GM12878 (cell line): ENCODE results near the gene KCNK7. TPM values are rescaled to one million over a fixed set of nuclear protein-coding genes. Genes with fewer than 3 reads are reported as not detected.

Experiments
- ATAC-seq: fragments of 200-7000 bp; cut with Tn5 transposase; 3 replicates; pipeline ENCODE4 v1.9.1; 2020; ENCODE audit warnings: mild to moderate bottlenecking, moderate library complexity
- BruUV-seq: library from RNA; stranded (reverse); fragments of 400-500 nt; replicated peaks from 2 replicates; lab custom pipeline; 2021; lab: Mats Ljungman, UMichigan
- CTCF ChIA-PET: fragments of 300-600 bp; sonication (Branson Sonifier 250); formaldehyde crosslinking; extraction: SDS; loops from one replicate; lab custom pipeline; 2021; ENCODE audit warnings: inconsistent platforms; lab: Yijun Ruan, JAX
- POLR2A ChIA-PET: fragments of 350-600 bp; formaldehyde crosslinking; extraction: SDS; loops from one replicate; lab custom pipeline; 2021; ENCODE audit warnings: inconsistent platforms; lab: Charles Lee
- RAD21 ChIA-PET: fragments of 300-600 bp; sonication (Branson Sonifier 250); formaldehyde crosslinking; loops from one replicate; lab custom pipeline; 2023; ENCODE audit warnings: antibody characterized with exemption; ENCODE audit not compliant: unreplicated experiment; lab: Charles Lee
- SMC1A ChIA-PET: fragments of 300-600 bp; sonication (Branson Sonifier 250); formaldehyde crosslinking; loops from one replicate; lab custom pipeline; 2023; ENCODE audit not compliant: unreplicated experiment, uncharacterized antibody; lab: Charles Lee
- DNase-seq: peaks from one replicate; pipeline ENCODE4 v3.0.0-alpha.2; 2011; ENCODE audit warnings: low read depth, low spot score
- FAIRE-seq: peaks from 3 replicates; lab custom pipeline; 2011; peaks lifted over from hg19 to GRCh38; lab: Jason Lieb, UNC
- H2AFZ ChIP-seq: 2 replicates; pipeline ENCODE4 v1.6.0; 2011; ENCODE audit warnings: low read depth, low read length, control low read depth; ENCODE audit not compliant: control insufficient read depth
- H3K27ac ChIP-seq: 2 replicates; pipeline ENCODE4 v1.5.1; 2011; ENCODE audit warnings: control low read depth; ENCODE audit not compliant: control insufficient read depth, insufficient read depth
- H3K27me3 ChIP-seq, 2 experiments: replicated peaks in 1 of 2; 2 replicates each; pipeline versions ENCODE4 v1.6.0 to v1.6.1; 2011; ENCODE audit warnings: low read length in 1 of 2; ENCODE audit not compliant: control insufficient read depth in 2 of 2, insufficient read depth in 2 of 2
- H3K36me3 ChIP-seq, 2 experiments: 2 replicates each; pipeline ENCODE4 v1.5.1; 2011; ENCODE audit warnings: low read length in 1 of 2; ENCODE audit not compliant: control insufficient read depth in 2 of 2, insufficient read depth in 2 of 2
- H3K4me1 ChIP-seq: 2 replicates; pipeline ENCODE4 v1.6.1; 2011; ENCODE audit warnings: mild to moderate bottlenecking, low read length, moderate library complexity, mixed read lengths; ENCODE audit not compliant: control insufficient read depth, insufficient read depth
- H3K4me2 ChIP-seq: 2 replicates; pipeline ENCODE4 v1.6.0; 2011; ENCODE audit warnings: control low read depth; ENCODE audit not compliant: control insufficient read depth, insufficient read depth
- H3K4me3 ChIP-seq: fragments of 200-600 bp; sonication (generic); 2 replicates; pipeline ENCODE4 v1.5.1; 2016
- H3K79me2 ChIP-seq: 2 replicates; pipeline ENCODE4 v1.6.0; 2011; ENCODE audit warnings: low read length; ENCODE audit not compliant: control insufficient read depth, insufficient read depth
- H3K9ac ChIP-seq: 2 replicates; pipeline ENCODE4 v1.8.0; 2011; ENCODE audit warnings: low read length, control low read depth, mixed read lengths; ENCODE audit not compliant: control insufficient read depth, insufficient read depth
- H3K9me3 ChIP-seq: replicated peaks from 3 replicates; pipeline ENCODE4 v1.5.1; 2011; ENCODE audit warnings: mild to moderate bottlenecking, low read length; ENCODE audit not compliant: control insufficient read depth, insufficient read depth
- H4K20me1 ChIP-seq: 2 replicates; pipeline ENCODE4 v1.6.0; 2011; ENCODE audit not compliant: control insufficient read depth, insufficient read depth
- CBX5 ChIP-seq: sonication (generic); IDR thresholded peaks from 2 replicates; pipeline ENCODE4 v1.6.1; 2016; ENCODE audit warnings: low read depth, moderate library complexity, mild to moderate bottlenecking, inconsistent platforms
- CHD2 ChIP-seq: IDR thresholded peaks from 2 replicates; pipeline ENCODE4 v1.6.1; 2011; ENCODE audit warnings: low read depth, low read length, improper control_type of control experiment, borderline replicate concordance
- POU2F2 ChIP-seq: IDR thresholded peaks from 3 replicates; pipeline ENCODE4 v1.6.1; 2011; ENCODE audit warnings: low read depth, mild to moderate bottlenecking, low read length, borderline replicate concordance
- RAD21 ChIP-seq: IDR thresholded peaks from 2 replicates; pipeline ENCODE4 v1.6.1; 2011; ENCODE audit warnings: mild to moderate bottlenecking, low read depth, low read length, moderate library complexity; ENCODE audit not compliant: insufficient read depth
- RUNX3 ChIP-seq: IDR thresholded peaks from 2 replicates; pipeline ENCODE4 v1.6.1; 2012; ENCODE audit warnings: low read length, inconsistent platforms
- SMC3 ChIP-seq: IDR thresholded peaks from 2 replicates; pipeline ENCODE4 v1.6.1; 2011; ENCODE audit warnings: low read length, improper control_type of control experiment, borderline replicate concordance
- SUPT20H ChIP-seq: IDR thresholded peaks from 2 replicates; pipeline ENCODE4 v1.6.1; 2011; ENCODE audit warnings: low read depth, mild to moderate bottlenecking, low read length, moderate library complexity, borderline replicate concordance; ENCODE audit not compliant: control insufficient read depth
- WGBS: methylation state at CpG from one replicate; pipeline ENCODE4 v1.1.6; 2016; ENCODE audit warnings: low lambda C conversion rate; ENCODE audit not compliant: insufficient replicate concordance, insufficient coverage; ENCODE audit errors: missing lambda C conversion rate; 5-methylcytosine and 5-hydroxymethylcytosine counted together
- in situ Hi-C: fragments of 300-500 bp; cut with MboI; formaldehyde crosslinking; loops from 9 replicates; pipeline ENCODE4 v1.14.3; 2018; ENCODE audit warnings: mixed read lengths
- intact Hi-C: fragments of 100-400 bp; cut with micrococcal nuclease; formaldehyde crosslinking; loops from one replicate; pipeline ENCODE4 v1.14.2; 2022; ENCODE audit not compliant: unreplicated experiment
- polyA plus RNA-seq, 11 experiments: library from polyadenylated mRNA; depleted of rRNA in 4 of 11; unstranded in 6 of 11; stranded (reverse) in 5 of 11; fragments of >200 nt; fragmentation: Nextera tagmentation in 4 of 11; fragmentation: Illumina TruSeq in 1 of 11; extraction: Ambion mirVana in 4 of 11; extraction: Trizol in 1 of 11; gene quantifications; 1 replicate in 1 of 11; 2 replicates in 10 of 11; pipeline versions ENCODE4 v1.2.1 to v1.2.3, GENCODE V29; 2011 to 2016; ENCODE audit warnings: inconsistent platforms in 2 of 11, missing spikeins in 2 of 11, low read depth in 1 of 11
- total RNA-seq, 4 experiments: library from RNA; depleted of rRNA in 3 of 4; stranded (reverse); fragments of >200 nt in 3 of 4; fragmentation: Illumina TruSeq in 1 of 4; extraction: Trizol in 1 of 4; gene quantifications; 2 replicates each; pipeline versions ENCODE4 v1.2.1 to v1.2.3, GENCODE V29; 2013 to 2021

The KCNK7 gene
- total and polyA plus RNA-seq, 10 of the 15 experiments (the other 5 are each of a cell fraction or from before 2014, with no cell fraction given): 0.11 to 0.54 (median 0.23) TPM; not detected in 7

DNA sequence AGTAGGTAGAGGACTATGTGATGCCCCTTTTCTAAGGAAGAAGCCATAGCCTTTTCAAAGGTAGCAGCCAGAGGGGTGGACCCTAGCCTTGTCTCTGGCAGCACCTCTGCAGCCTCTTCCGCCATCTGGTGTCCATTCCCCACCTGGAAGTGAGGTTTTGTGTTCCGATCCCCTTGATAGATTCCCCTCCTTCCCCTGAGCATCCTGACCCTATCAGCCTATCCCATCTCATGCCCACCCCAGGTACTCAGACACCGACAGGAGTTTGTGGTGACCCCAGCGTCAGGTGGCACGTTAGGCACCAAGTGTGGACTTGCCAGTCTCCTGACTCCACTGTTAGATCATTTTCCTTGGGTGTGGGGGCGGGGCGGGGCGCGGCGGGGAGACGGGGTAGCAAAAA is 23.7 kb downstream of the KCNK7 start (continued):
- TF ChIP-seq CHD2: no peak
- no peak for TF ChIP-seq SUPT20H
- no peak for TF ChIP-seq CBX5
- no peak for TF ChIP-seq RUNX3
- no peak for TF ChIP-seq POU2F2
- peak; percentile 24; the same call in 1 of the 2 replicates for TF ChIP-seq SMC3

DNA sequence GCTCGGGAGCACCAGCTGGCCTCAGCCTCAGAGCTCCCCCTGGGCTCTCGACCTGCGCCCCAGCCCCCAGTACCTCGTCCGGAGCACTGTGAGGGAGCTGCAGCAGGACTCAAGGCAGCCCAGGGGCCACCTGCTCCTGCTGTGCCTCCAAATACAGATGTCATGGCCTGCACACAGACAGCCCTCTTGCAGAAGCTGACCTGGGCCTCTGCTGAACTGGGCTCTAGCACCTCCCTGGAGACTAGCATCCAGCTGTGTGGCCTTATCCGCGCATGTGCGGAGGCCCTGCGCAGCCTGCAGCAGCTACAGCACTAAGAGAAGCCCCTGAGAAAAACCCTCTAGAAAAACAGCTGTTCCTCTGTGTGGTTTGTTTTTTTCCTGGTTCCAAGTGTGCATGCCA is 24.2 kb downstream of the KCNK7 start:
- Histone ChIP-seq H3K27ac (no peak overlapping the region), H3K27me3 (no peaks in the 10 kb centered on the region), H3K4me3 (peak overlapping the region; percentile 79), H3K36me3 (no peaks in the 10 kb centered on the region; a peak in 1 of 4 replicates), H2AFZ (no peak overlapping the region), H3K79me2 (peaks cover 61% of the 10 kb centered on the region), H3K4me1 (peaks cover 25% of the 10 kb centered on the region), H3K4me2 (peak overlapping the region; percentile 94), H4K20me1 (no peaks in the 10 kb centered on the region), H3K9ac (peak overlapping the region; percentile 56), H3K9me3 (no peaks in the 10 kb centered on the region)
- whole genome bisulfite sequencing: 79% methylated on average over 8 of the region's 9 CpGs
- BruUV-seq: no TSS peak
- intact Hi-C loops: loop anchor here (5.0 kb wide), 1 partner anchor 154 kb away; no protein-coding TSS in a partner anchor
- ChIA-PET CTCF (interaction anchor here (0.7 to 5.5 kb wide), 10 partner anchors 10 to 288 kb away, joined by 3 to 89 read pairs (median 6); partner anchors contain the start of genes MUS81, PCNX3 and SIPA1), SMC1A (interaction anchor here (0.8 to 4.8 kb wide), 9 partner anchors 15 to 216 kb away, joined by 3 to 48 read pairs (median 4); partner anchors contain the start of genes PCNX3 and SIPA1), RAD21 (interaction anchor here (0.5 to 6.1 kb wide), 12 partner anchors 17 to 310 kb away, joined by 3 to 58 read pairs (median 6); partner anchors contain the start of genes MAP3K11, PCNX3 and POLA2), POLR2A (interaction anchor here (0.5 to 4.7 kb wide), 12 partner anchors 12 to 151 kb away, joined by 3 to 66 read pairs (median 6); partner anchors contain the start of genes PCNX3 and SCYL1)
- DNase-seq: no peak
- no peak for FAIRE-seq
- in situ Hi-C loops: no loop called here
- no peak for ATAC-seq
- no peak for TF ChIP-seq RAD21
